ENCODE data around the gene UNC79. TPM values are rescaled to one million over a fixed set of nuclear protein-coding genes. Genes with fewer than 3 reads are reported as not detected.

The UNC79 gene
- total RNA-seq, 1 donor from 2014 or later, result 2.6 TPM

GRCh38 chr14:93701562-93701961 lies 270.8 kb downstream of the UNC79 start:
- Mint-ChIP-seq H3K9me3 (ENCODE audit: low read depth) (peaks cover 7% of the 10 kb centered on the region), H3K4me3 (ENCODE audit: low read depth) (no peak overlapping the region), H3K36me3 (ENCODE audit: insufficient read depth) (no peaks in the 10 kb centered on the region)

GRCh38 chr14:93702946-93703345 lies 272.2 kb downstream of the UNC79 start:
- H3K36me3 Mint-ChIP-seq (ENCODE audit: insufficient read depth), result no peaks in the 10 kb centered on the region
- no peak for TF ChIP-seq CTCF (IDR thresholded peaks at IDR 0.05; ENCODE audit: unreplicated experiment)

More at GRCh38 chr14:93701562-93701961, 270.8 kb downstream of the UNC79 start:
- no peak for DNase-seq (ENCODE audit: low spot score, unreplicated experiment)
- no peak for TF ChIP-seq CTCF (IDR thresholded peaks at IDR 0.05; ENCODE audit: unreplicated experiment)
- Mint-ChIP-seq H3K27ac (no peak overlapping the region), H3K27me3 (no peaks in the 10 kb centered on the region), H3K4me1 (ENCODE audit: low read depth) (no peaks in the 10 kb centered on the region)

GRCh38 chr14:93703941-93704340 lies 273.2 kb downstream of the UNC79 start:
- no peak for DNase-seq (ENCODE audit: low spot score, unreplicated experiment)
- Mint-ChIP-seq H3K4me3 (ENCODE audit: low read depth) (no peak overlapping the region), H3K9me3 (ENCODE audit: low read depth) (peaks cover 3% of the 10 kb centered on the region), H3K27ac (no peak overlapping the region), H3K27me3 (peaks cover 3% of the 10 kb centered on the region), H3K4me1 (ENCODE audit: low read depth) (no peaks in the 10 kb centered on the region), H3K36me3 (ENCODE audit: insufficient read depth) (no peaks in the 10 kb centered on the region)
- TF ChIP-seq CTCF (IDR thresholded peaks at IDR 0.05; ENCODE audit: unreplicated experiment), result no peak

More at GRCh38 chr14:93702946-93703345, 272.2 kb downstream of the UNC79 start:
- H3K4me1 Mint-ChIP-seq (ENCODE audit: low read depth), result no peaks in the 10 kb centered on the region
- H3K4me3 Mint-ChIP-seq (ENCODE audit: low read depth), result no peak overlapping the region
- DNase-seq (ENCODE audit: low spot score, unreplicated experiment), result no peak
- no peak overlapping the region for H3K27ac Mint-ChIP-seq
- H3K9me3 Mint-ChIP-seq (ENCODE audit: low read depth), result peaks cover 6% of the 10 kb centered on the region
- no peaks in the 10 kb centered on the region for H3K27me3 Mint-ChIP-seq

- Mint-ChIP-seq H3K9me3 (ENCODE audit: low read depth) (no peaks in the 10 kb centered on the region), H3K27me3 (peaks cover 4% of the 10 kb centered on the region), H3K36me3 (ENCODE audit: insufficient read depth) (no peaks in the 10 kb centered on the region), H3K27ac (no peak overlapping the region), H3K4me1 (ENCODE audit: low read depth) (no peaks in the 10 kb centered on the region), H3K4me3 (ENCODE audit: low read depth) (no peak overlapping the region)
- TF ChIP-seq CTCF (IDR thresholded peaks at IDR 0.05; ENCODE audit: unreplicated experiment), result no peak
- DNase-seq (ENCODE audit: low spot score, unreplicated experiment), result no peak
Observed at GRCh38 chr14:93705513-93706156, 274.9 kb downstream of the UNC79 start.

- Mint-ChIP-seq H3K36me3 (ENCODE audit: insufficient read depth) (no peaks in the 10 kb centered on the region), H3K27me3 (peaks cover 4% of the 10 kb centered on the region), H3K27ac (no peak overlapping the region), H3K4me3 (ENCODE audit: low read depth) (no peak overlapping the region), H3K4me1 (ENCODE audit: low read depth) (no peaks in the 10 kb centered on the region), H3K9me3 (ENCODE audit: low read depth) (no peaks in the 10 kb centered on the region)
- DNase-seq (ENCODE audit: low spot score, unreplicated experiment), result no peak
- no peak for TF ChIP-seq CTCF (IDR thresholded peaks at IDR 0.05; ENCODE audit: unreplicated experiment)
Observed at GRCh38 chr14:93706360-93706955, 275.7 kb downstream of the UNC79 start.

Data from progenitor cell of endocrine pancreas (in vitro differentiated cells).